ENCODE data around the gene PIP4K2B. TPM values are rescaled to one million over a fixed set of nuclear protein-coding genes. Genes with fewer than 3 reads are reported as not detected.

The PIP4K2B gene
- total and polyA plus RNA-seq, 7 donors = 5.1 to 50.1 (median 44.1) TPM

- no peak overlapping the region for H3K27ac ChIP-seq
- H3K36me3 ChIP-seq = peaks cover 0 to 48% (median 13%) of the 10 kb centered on the region in 4 donors
- intact Hi-C loops (cut with DNase I) = no loop called here
- DNase-seq = no peak
- no peaks in the 10 kb centered on the region for H3K9me3 ChIP-seq
- H3K4me3 ChIP-seq = no peak overlapping the region
- H3K4me1 ChIP-seq = peaks cover 0 to 49% (median 32%) of the 10 kb centered on the region in 4 donors
- WGBS, 2 donors = 82 to 91% methylated on average over 19 of the region's 19 CpGs
- TF ChIP-seq POLR2AphosphoS5 (IDR thresholded peaks at IDR 0.05) = no peak
- no peak for TF ChIP-seq CTCF (IDR thresholded peaks at IDR 0.05)
- TF ChIP-seq EP300 (IDR thresholded peaks at IDR 0.05) = no peak
- no peak for TF ChIP-seq POLR2A (IDR thresholded peaks at IDR 0.05)
- H3K27me3 ChIP-seq = no peaks in the 10 kb centered on the region
Observed at GRCh38 chr17:38740044-38740443, 59.3 kb downstream of the PIP4K2B start.

GRCh38 chr17:38739305-38739704, 60.1 kb downstream of the PIP4K2B start:
- no peak for TF ChIP-seq POLR2A (IDR thresholded peaks at IDR 0.05)
- no peak for TF ChIP-seq EP300 (IDR thresholded peaks at IDR 0.05)
- no peak for TF ChIP-seq CTCF (IDR thresholded peaks at IDR 0.05)
- no peak for TF ChIP-seq POLR2AphosphoS5 (IDR thresholded peaks at IDR 0.05)
- intact Hi-C loops (cut with DNase I) = no loop called here
- H3K36me3 ChIP-seq = peaks cover 0 to 48% (median 13%) of the 10 kb centered on the region in 4 donors

GRCh38 chr17:38738686-38739085, 60.7 kb downstream of the PIP4K2B start:
- H3K9me3 ChIP-seq = no peaks in the 10 kb centered on the region
- peaks cover 0 to 43% (median 33%) of the 10 kb centered on the region in 4 donors for H3K4me1 ChIP-seq
- H3K4me3 ChIP-seq = no peak overlapping the region
- intact Hi-C loops (cut with DNase I) = no loop called here
- H3K27ac ChIP-seq = no peak overlapping the region
- no peak for DNase-seq
- H3K36me3 ChIP-seq = peaks cover 0 to 48% (median 15%) of the 10 kb centered on the region in 4 donors
- no peak for TF ChIP-seq CTCF (IDR thresholded peaks at IDR 0.05)
- TF ChIP-seq POLR2AphosphoS5 (IDR thresholded peaks at IDR 0.05) = no peak
- TF ChIP-seq POLR2A (IDR thresholded peaks at IDR 0.05) = no peak
- TF ChIP-seq EP300 (IDR thresholded peaks at IDR 0.05) = no peak
- 94 to 95% methylated on average over 16 of the region's 16 CpGs for WGBS, 2 donors
- no peaks in the 10 kb centered on the region for H3K27me3 ChIP-seq

More at GRCh38 chr17:38739305-38739704, 60.1 kb downstream of the PIP4K2B start:
- Histone ChIP-seq H3K4me1 (peaks cover 0 to 49% (median 33%) of the 10 kb centered on the region in 4 donors), H3K4me3 (no peak overlapping the region), H3K9me3 (no peaks in the 10 kb centered on the region), H3K27ac (no peak overlapping the region), H3K27me3 (no peaks in the 10 kb centered on the region)
- WGBS, 2 donors = 19 to 69% methylated on average over 14 of the region's 14 CpGs
- DNase-seq = no peak

GRCh38 chr17:38738007-38738662, 61.2 kb downstream of the PIP4K2B start:
- intact Hi-C loops (cut with DNase I) = no loop called here
- Histone ChIP-seq H3K4me3 (no peak overlapping the region), H3K27me3 (no peaks in the 10 kb centered on the region), H3K27ac (no peak overlapping the region), H3K36me3 (peaks cover 0 to 53% (median 15%) of the 10 kb centered on the region in 4 donors), H3K9me3 (no peaks in the 10 kb centered on the region), H3K4me1 (peaks cover 0 to 37% (median 30%) of the 10 kb centered on the region in 4 donors)
- no peak for TF ChIP-seq CTCF (IDR thresholded peaks at IDR 0.05)
- DNase-seq = no peak
- WGBS, 2 donors = 87 to 90% methylated on average over 14 of the region's 14 CpGs

Data from sigmoid colon (tissue), 7 donors.